Lower lobe of right lung (tissue), 2 donors: ENCODE results near the gene TEC. TPM values are rescaled to one million over a fixed set of nuclear protein-coding genes. Genes with fewer than 3 reads are reported as not detected.

ENCODE experiments used
- ATAC-seq, 2 donors: fragments of 200-7000 bp; cut with Tn5 transposase; one replicate each; pipeline ENCODE4 v1.9.1; 2020 to 2022; ENCODE audit warnings: mild to moderate bottlenecking in 2 of 2, moderate library complexity in 2 of 2
- DNase-seq: peaks from one replicate; pipeline ENCODE4 v3.0.0-alpha.2; 2020
- H3K27ac ChIP-seq: fragments of 200-600 bp; one replicate; pipeline ENCODE4 v1.8.0; 2022
- H3K27me3 ChIP-seq: fragments of 200-600 bp; one replicate; pipeline ENCODE4 v1.8.0; 2022; ENCODE audit warnings: low read depth
- H3K36me3 ChIP-seq: fragments of 200-600 bp; one replicate; pipeline ENCODE4 v1.8.0; 2022; ENCODE audit warnings: mild to moderate bottlenecking
- H3K4me1 ChIP-seq: fragments of 200-600 bp; one replicate; pipeline ENCODE4 v1.8.0; 2022
- H3K4me3 ChIP-seq: fragments of 200-600 bp; one replicate; pipeline ENCODE4 v1.8.0; 2022; ENCODE audit warnings: mild to moderate bottlenecking
- H3K9me3 ChIP-seq: fragments of 200-600 bp; one replicate; pipeline ENCODE4 v1.8.0; 2022
- CTCF ChIP-seq: fragments of 200-600 bp; IDR thresholded peaks from one replicate; pipeline ENCODE4 v1.8.0; 2022; ENCODE audit warnings: antibody characterized with exemption, mild to moderate bottlenecking
- intact Hi-C: fragments of 100-400 bp; cut with DNase I; formaldehyde crosslinking; loops from one replicate; pipeline ENCODE4 v1.11.0; 2022
- total RNA-seq: library from RNA; stranded (reverse); fragmentation: NEBNext Ultra II Directional; extraction: Animal tissue kit (Norgen Biotek cat#: 25700); gene quantifications from one replicate; pipeline ENCODE4 v1.2.1, GENCODE V29; 2021
- donor health status: DM: no; HTN: yes; CAD: no; lungs with severe emphysema.

TEC gene
- total RNA-seq, 1 donor from 2014 or later = 7.4 TPM

GRCh38 chr4:48119646-48120045 lies 150.0 kb downstream of the TEC start:
- Histone ChIP-seq H3K4me3 (no peak overlapping the region), H3K27me3 (no peaks in the 10 kb centered on the region), H3K4me1 (no peaks in the 10 kb centered on the region), H3K9me3 (no peaks in the 10 kb centered on the region), H3K27ac (no peak overlapping the region), H3K36me3 (no peaks in the 10 kb centered on the region)
- DNase-seq (no peak), ATAC-seq (no peak)
- intact Hi-C loops = no loop called here
- TF ChIP-seq CTCF = no peak

GRCh38 chr4:48118081-48118480 lies 151.6 kb downstream of the TEC start:
- intact Hi-C loops = no loop called here
- no peak for TF ChIP-seq CTCF
- H3K27me3 ChIP-seq = no peaks in the 10 kb centered on the region
- no peaks in the 10 kb centered on the region for H3K36me3 ChIP-seq
- no peaks in the 10 kb centered on the region for H3K9me3 ChIP-seq
- no peak for DNase-seq
- no peak for ATAC-seq
- no peak overlapping the region for H3K27ac ChIP-seq
- H3K4me1 ChIP-seq = no peaks in the 10 kb centered on the region
- no peak overlapping the region for H3K4me3 ChIP-seq

DNA sequence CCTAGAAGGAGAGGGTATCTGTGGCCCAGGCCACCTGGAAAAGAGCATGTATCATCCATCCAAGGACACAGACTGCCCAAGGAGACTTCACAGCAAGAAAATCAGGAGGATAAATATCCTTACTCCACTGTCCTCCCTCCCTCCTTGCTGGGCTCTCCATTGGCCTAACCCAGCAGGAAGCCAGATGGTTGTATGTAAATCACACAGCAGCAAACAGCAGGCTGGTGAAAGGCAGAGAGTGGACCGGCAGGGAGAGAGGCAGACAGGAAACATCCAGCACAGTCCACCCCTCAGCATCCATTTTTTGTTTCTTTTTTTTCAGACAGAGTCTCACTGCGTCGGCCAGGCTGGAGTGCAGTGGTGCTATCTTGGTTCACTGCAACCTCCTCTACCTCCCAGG lies 153.1 kb downstream of the TEC start:
- H3K27ac ChIP-seq = no peak overlapping the region
- H3K27me3 ChIP-seq = no peaks in the 10 kb centered on the region
- H3K4me3 ChIP-seq = no peak overlapping the region
- ATAC-seq (no peak), DNase-seq (no peak)
- no peaks in the 10 kb centered on the region for H3K9me3 ChIP-seq
- H3K4me1 ChIP-seq = no peaks in the 10 kb centered on the region
- no peak for TF ChIP-seq CTCF
- intact Hi-C loops = no loop called here
- H3K36me3 ChIP-seq = no peaks in the 10 kb centered on the region

DNA sequence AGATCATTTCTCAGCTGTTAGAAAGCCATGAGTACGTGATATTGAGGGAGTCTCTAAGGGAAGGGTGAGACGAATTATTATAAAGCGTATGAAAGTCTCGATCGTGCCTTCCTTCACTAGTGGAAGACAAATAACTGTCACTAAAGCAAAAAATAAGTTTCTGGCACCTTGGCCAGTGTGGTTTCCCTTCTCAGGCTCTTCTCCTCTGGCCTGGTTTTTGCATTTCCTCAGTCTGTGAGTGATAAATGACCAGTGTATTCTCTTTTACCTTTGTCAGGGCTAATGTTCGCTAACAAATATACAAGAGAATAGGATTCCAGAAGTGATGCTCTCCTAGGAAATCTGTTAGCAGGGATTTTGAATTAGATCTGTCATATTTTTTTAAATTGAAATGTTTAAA lies 155.2 kb downstream of the TEC start:
- TF ChIP-seq CTCF = no peak
- no peak for DNase-seq
- Histone ChIP-seq H3K4me3 (no peak overlapping the region), H3K36me3 (no peaks in the 10 kb centered on the region), H3K9me3 (no peaks in the 10 kb centered on the region), H3K27me3 (no peaks in the 10 kb centered on the region), H3K27ac (no peak overlapping the region), H3K4me1 (no peaks in the 10 kb centered on the region)
- intact Hi-C loops = no loop called here
- ATAC-seq = no peak

DNA sequence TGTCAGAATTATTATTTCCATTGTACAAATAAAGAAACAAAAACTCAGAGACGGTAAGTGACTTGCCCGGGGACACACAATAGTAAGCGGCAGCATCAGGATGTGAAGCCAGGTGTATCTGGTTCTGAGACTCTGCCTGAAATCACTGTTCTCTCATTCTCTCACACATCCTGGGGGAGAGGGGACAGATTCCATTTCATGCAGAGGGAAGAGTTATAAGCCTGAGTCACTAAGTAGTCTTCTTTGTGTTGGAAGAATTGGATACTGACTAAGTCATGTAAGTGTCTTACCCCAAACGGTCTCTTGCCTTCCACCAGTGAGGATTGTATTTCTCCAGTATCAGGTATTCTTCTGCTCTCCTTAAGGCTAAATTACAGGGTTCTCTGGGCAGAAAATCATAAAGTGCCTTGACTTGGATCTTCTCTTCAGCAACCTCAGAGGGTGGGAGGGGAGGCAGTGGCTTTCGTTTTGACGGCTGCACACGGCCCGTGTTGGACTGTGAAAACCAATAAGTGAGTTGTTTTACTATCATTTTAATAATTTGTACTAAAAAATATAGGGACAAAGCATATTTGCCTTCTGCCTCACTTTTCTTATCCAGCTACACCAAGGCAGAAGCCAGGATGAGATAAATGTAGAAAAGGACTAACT lies 157.5 kb downstream of the TEC start:
- no peak for ATAC-seq
- Histone ChIP-seq H3K27ac (no peak overlapping the region), H3K36me3 (no peaks in the 10 kb centered on the region), H3K4me1 (no peaks in the 10 kb centered on the region), H3K9me3 (no peaks in the 10 kb centered on the region), H3K4me3 (no peak overlapping the region), H3K27me3 (no peaks in the 10 kb centered on the region)
- no peak for DNase-seq
- intact Hi-C loops = no loop called here
- no peak for TF ChIP-seq CTCF
